ENCODE data around the gene RTN4.

DNA sequence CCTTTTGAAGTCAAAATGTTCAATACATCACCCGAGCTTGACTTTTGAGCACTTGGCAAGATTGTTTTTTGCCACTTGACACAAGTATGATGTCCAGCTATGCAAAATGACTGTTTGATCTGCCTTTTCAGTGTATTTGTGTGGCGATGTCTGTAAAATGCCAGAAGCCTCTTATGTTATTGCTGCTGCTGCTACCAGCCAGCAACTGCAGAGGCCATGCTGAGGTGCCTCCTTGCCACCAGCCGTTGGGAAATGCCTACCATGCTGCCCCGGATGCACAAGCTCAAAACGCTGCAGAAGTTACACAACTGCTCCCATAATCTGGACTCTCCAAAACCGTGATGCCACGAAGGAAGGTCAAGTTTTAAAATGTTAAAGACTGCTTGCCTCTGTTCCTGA lies 80.3 kb downstream of the RTN4 start:
- TF ChIP-seq, protein P1, sequence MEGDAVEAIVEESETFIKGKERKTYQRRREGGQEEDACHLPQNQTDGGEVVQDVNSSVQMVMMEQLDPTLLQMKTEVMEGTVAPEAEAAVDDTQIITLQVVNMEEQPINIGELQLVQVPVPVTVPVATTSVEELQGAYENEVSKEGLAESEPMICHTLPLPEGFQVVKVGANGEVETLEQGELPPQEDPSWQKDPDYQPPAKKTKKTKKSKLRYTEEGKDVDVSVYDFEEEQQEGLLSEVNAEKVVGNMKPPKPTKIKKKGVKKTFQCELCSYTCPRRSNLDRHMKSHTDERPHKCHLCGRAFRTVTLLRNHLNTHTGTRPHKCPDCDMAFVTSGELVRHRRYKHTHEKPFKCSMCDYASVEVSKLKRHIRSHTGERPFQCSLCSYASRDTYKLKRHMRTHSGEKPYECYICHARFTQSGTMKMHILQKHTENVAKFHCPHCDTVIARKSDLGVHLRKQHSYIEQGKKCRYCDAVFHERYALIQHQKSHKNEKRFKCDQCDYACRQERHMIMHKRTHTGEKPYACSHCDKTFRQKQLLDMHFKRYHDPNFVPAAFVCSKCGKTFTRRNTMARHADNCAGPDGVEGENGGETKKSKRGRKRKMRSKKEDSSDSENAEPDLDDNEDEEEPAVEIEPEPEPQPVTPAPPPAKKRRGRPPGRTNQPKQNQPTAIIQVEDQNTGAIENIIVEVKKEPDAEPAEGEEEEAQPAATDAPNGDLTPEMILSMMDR (IDR thresholded peaks at IDR 0.05), result no peak
- no peak for TF ChIP-seq POLR2A (IDR thresholded peaks at IDR 0.05)

Measured in body of pancreas (tissue), 4 donors.